Type B pancreatic cell (in vitro differentiated cells): ENCODE measurements around the gene RHEX. TPM values are rescaled to one million over a fixed set of nuclear protein-coding genes. Genes with fewer than 3 reads are reported as not detected.

Experiments used
- DNase-seq: peaks from one replicate; pipeline ENCODE4 v3.0.0; 2021; ENCODE audit warnings: mixed read lengths; ENCODE audit not compliant: unreplicated experiment; ENCODE audit errors: extremely low spot score
- H3K27ac Mint-ChIP-seq: 2 replicates; pipeline ENCODE4 v1.8.0; 2021; ENCODE audit warnings: mild to moderate bottlenecking, mixed read lengths
- H3K27me3 Mint-ChIP-seq: 2 replicates; pipeline ENCODE4 v1.8.0; 2021; ENCODE audit warnings: mixed read lengths
- H3K36me3 Mint-ChIP-seq: 2 replicates; pipeline ENCODE4 v1.8.0; 2021; ENCODE audit warnings: mixed read lengths
- H3K4me1 Mint-ChIP-seq: one replicate; pipeline ENCODE4 v1.8.0; 2021; ENCODE audit warnings: mixed read lengths; ENCODE audit not compliant: unreplicated experiment
- H3K4me3 Mint-ChIP-seq: 2 replicates; pipeline ENCODE4 v1.8.0; 2021; ENCODE audit warnings: mild to moderate bottlenecking, mixed read lengths
- H3K9me3 Mint-ChIP-seq: 2 replicates; pipeline ENCODE4 v1.8.0; 2021; ENCODE audit warnings: mixed read lengths
- CTCF ChIP-seq: fragments of 200-600 bp; sonication (generic); conservative IDR thresholded peaks from 2 replicates; pipeline ENCODE4 v1.5.0; 2021; ENCODE audit warnings: antibody characterized with exemption, mild to moderate bottlenecking
- total RNA-seq: library from RNA; stranded (reverse); gene quantifications from 2 replicates; pipeline ENCODE4 v1.2.1, GENCODE V29; 2021; ENCODE audit warnings: low replicate concordance

The RHEX gene
- total RNA-seq, 1 donor from 2014 or later: not detected

- no peak for DNase-seq
- Mint-ChIP-seq H3K36me3 (no peaks in the 10 kb centered on the region), H3K4me3 (no peak overlapping the region), H3K4me1 (peaks cover 12% of the 10 kb centered on the region), H3K9me3 (peaks cover 5% of the 10 kb centered on the region), H3K27ac (no peak overlapping the region), H3K27me3 (peaks cover 22% of the 10 kb centered on the region)
- no peak for TF ChIP-seq CTCF
Measured at GRCh38 chr1:206108635-206109034, 55.7 kb downstream of the RHEX start.

- H3K4me1 Mint-ChIP-seq: peaks cover 17% of the 10 kb centered on the region
- no peak for TF ChIP-seq CTCF
- H3K27ac Mint-ChIP-seq: no peak overlapping the region
- no peak overlapping the region for H3K4me3 Mint-ChIP-seq
- DNase-seq: no peak
- H3K27me3 Mint-ChIP-seq: peaks cover 31% of the 10 kb centered on the region
- peaks cover 5% of the 10 kb centered on the region for H3K9me3 Mint-ChIP-seq
- no peaks in the 10 kb centered on the region for H3K36me3 Mint-ChIP-seq
Measured at GRCh38 chr1:206109718-206110117, 56.7 kb downstream of the RHEX start.

- Mint-ChIP-seq H3K4me1 (peaks cover 21% of the 10 kb centered on the region), H3K9me3 (peaks cover 5% of the 10 kb centered on the region), H3K27me3 (peaks cover 34% of the 10 kb centered on the region), H3K27ac (no peak overlapping the region), H3K36me3 (no peaks in the 10 kb centered on the region), H3K4me3 (no peak overlapping the region)
- TF ChIP-seq CTCF: no peak
- no peak for DNase-seq
Measured at GRCh38 chr1:206110161-206110560, 57.2 kb downstream of the RHEX start.

- H3K27me3 Mint-ChIP-seq: peaks cover 40% of the 10 kb centered on the region
- H3K4me1 Mint-ChIP-seq: peaks cover 19% of the 10 kb centered on the region
- peak; percentile 42 for DNase-seq
- no peak overlapping the region for H3K4me3 Mint-ChIP-seq
- H3K27ac Mint-ChIP-seq: no peak overlapping the region
- H3K36me3 Mint-ChIP-seq: no peaks in the 10 kb centered on the region
- peaks cover 5% of the 10 kb centered on the region for H3K9me3 Mint-ChIP-seq
- no peak for TF ChIP-seq CTCF
Measured at GRCh38 chr1:206110820-206111219, 57.8 kb downstream of the RHEX start.

GRCh38 chr1:206111271-206111927 lies 58.4 kb downstream of the RHEX start:
- Mint-ChIP-seq H3K27ac (no peak overlapping the region), H3K4me1 (peaks cover 18% of the 10 kb centered on the region), H3K9me3 (peaks cover 5% of the 10 kb centered on the region), H3K27me3 (peaks cover 44% of the 10 kb centered on the region), H3K4me3 (no peak overlapping the region), H3K36me3 (no peaks in the 10 kb centered on the region)
- no peak for TF ChIP-seq CTCF
- DNase-seq: no peak
